H9 (cell line): ENCODE data around the gene RPS6KB1. TPM values are rescaled to one million over a fixed set of nuclear protein-coding genes. Genes with fewer than 3 reads are reported as not detected.

Experiments
- DNase-seq: peaks from one replicate; pipeline ENCODE4 v3.0.0-alpha.2; 2017
- H2AFZ ChIP-seq: one replicate; pipeline ENCODE4 v1.6.1; 2013; ENCODE audit warnings: mild to moderate bottlenecking, low read length, control low read depth, moderate library complexity
- H2AK5ac ChIP-seq: 2 replicates; pipeline ENCODE4 v1.6.1; 2013; ENCODE audit warnings: low read length, control low read depth, mixed read lengths; ENCODE audit not compliant: insufficient read length
- H2BK120ac ChIP-seq: one replicate; pipeline ENCODE4 v1.6.1; 2013; ENCODE audit warnings: low read depth, mild to moderate bottlenecking, low read length, control low read depth, inconsistent platforms; ENCODE audit not compliant: poor library complexity, severe bottlenecking
- H2BK12ac ChIP-seq: 2 replicates; pipeline ENCODE4 v1.6.1; 2013; ENCODE audit warnings: low read length, control low read depth, mixed read lengths, low read depth; ENCODE audit not compliant: insufficient read length
- H2BK15ac ChIP-seq: 2 replicates; pipeline ENCODE4 v1.6.1; 2013; ENCODE audit warnings: low read depth, low read length, control low read depth
- H2BK20ac ChIP-seq: one replicate; pipeline ENCODE4 v1.6.1; 2013; ENCODE audit warnings: low read depth, mild to moderate bottlenecking, low read length, control low read depth, inconsistent platforms; ENCODE audit not compliant: poor library complexity, severe bottlenecking
- H2BK5ac ChIP-seq: 2 replicates; pipeline ENCODE4 v1.6.1; 2013; ENCODE audit warnings: low read length, control low read depth, mixed read lengths; ENCODE audit not compliant: insufficient read length
- H3K14ac ChIP-seq: 2 replicates; pipeline ENCODE4 v1.6.1; 2013; ENCODE audit warnings: low read length, control low read depth; ENCODE audit not compliant: insufficient read depth
- H3K18ac ChIP-seq: 2 replicates; pipeline ENCODE4 v1.6.1; 2013; ENCODE audit warnings: low read depth, mild to moderate bottlenecking, mixed read lengths, low read length, control low read depth; ENCODE audit not compliant: insufficient read length
- H3K23ac ChIP-seq: 2 replicates; pipeline ENCODE4 v1.6.1; 2013; ENCODE audit warnings: low read length, control low read depth, mixed read lengths, low read depth; ENCODE audit not compliant: insufficient read length
- H3K23me2 ChIP-seq: 2 replicates; pipeline ENCODE4 v1.6.1; 2013; ENCODE audit warnings: low read depth, mild to moderate bottlenecking, mixed read lengths, low read length, control low read depth; ENCODE audit not compliant: insufficient read length, poor library complexity, severe bottlenecking
- H3K27ac ChIP-seq: 2 replicates; pipeline ENCODE4 v1.5.1; 2013; ENCODE audit warnings: low read length, control low read depth, mixed read lengths, low read depth; ENCODE audit not compliant: insufficient read length
- H3K27me3 ChIP-seq: 2 replicates; pipeline ENCODE4 v1.6.1; 2013; ENCODE audit warnings: low read length, control low read depth, inconsistent platforms; ENCODE audit not compliant: insufficient read depth
- H3K4ac ChIP-seq: 2 replicates; pipeline ENCODE4 v1.6.1; 2013; ENCODE audit warnings: low read depth, mild to moderate bottlenecking, control low read depth, inconsistent platforms, low read length, moderate library complexity
- H3K4me1 ChIP-seq: 2 replicates; pipeline ENCODE4 v1.6.1; 2013; ENCODE audit warnings: low read length, control low read depth, inconsistent platforms; ENCODE audit not compliant: insufficient read depth
- H3K4me2 ChIP-seq: 2 replicates; pipeline ENCODE4 v1.6.1; 2013; ENCODE audit warnings: low read length, control low read depth, mixed read lengths; ENCODE audit not compliant: insufficient read length, insufficient read depth
- H3K56ac ChIP-seq: 2 replicates; pipeline ENCODE4 v1.6.1; 2013; ENCODE audit warnings: low read depth, mild to moderate bottlenecking, mixed read lengths, low read length, control low read depth; ENCODE audit not compliant: insufficient read length
- H3K79me1 ChIP-seq: 2 replicates; pipeline ENCODE4 v1.6.1; 2013; ENCODE audit warnings: low read depth, mild to moderate bottlenecking, moderate library complexity, low read length, control low read depth, inconsistent platforms; ENCODE audit not compliant: insufficient read depth, poor library complexity, severe bottlenecking
- H3K79me2 ChIP-seq: 2 replicates; pipeline ENCODE4 v1.6.1; 2013; ENCODE audit warnings: low read length, control low read depth, inconsistent platforms; ENCODE audit not compliant: insufficient read depth
- H3K9ac ChIP-seq: 2 replicates; pipeline ENCODE4 v1.6.1; 2013; ENCODE audit warnings: low read length, control low read depth, mixed read lengths; ENCODE audit not compliant: insufficient read length; ENCODE audit errors: extremely low read depth
- H3K9me3 ChIP-seq: one replicate; pipeline ENCODE4 v1.6.1; 2013; ENCODE audit warnings: low read depth, low read length, inconsistent platforms; ENCODE audit not compliant: control insufficient read depth
- H3T11ph ChIP-seq: one replicate; pipeline ENCODE4 v1.6.1; 2013; ENCODE audit warnings: mild to moderate bottlenecking, low read length, control low read depth, inconsistent platforms
- H4K20me1 ChIP-seq: one replicate; pipeline ENCODE4 v1.6.1; 2013; ENCODE audit not compliant: control insufficient read depth, insufficient read length, insufficient read depth
- H4K5ac ChIP-seq: 2 replicates; pipeline ENCODE4 v1.6.1; 2013; ENCODE audit warnings: low read depth, mild to moderate bottlenecking, mixed read lengths, low read length, control low read depth; ENCODE audit not compliant: insufficient read length
- H4K8ac ChIP-seq: replicated peaks from 2 replicates; pipeline ENCODE4 v1.6.1; 2013; ENCODE audit warnings: low read length, control low read depth, mixed read lengths, low read depth; ENCODE audit not compliant: insufficient read length
- H4K91ac ChIP-seq: 2 replicates; pipeline ENCODE4 v1.6.1; 2013; ENCODE audit warnings: low read depth, mild to moderate bottlenecking, moderate library complexity, mixed read lengths, low read length, control low read depth; ENCODE audit not compliant: insufficient read length
- H3K27ac Mint-ChIP-seq, 3 experiments: 2 replicates in 2 of 3; 3 replicates in 1 of 3; pipeline ENCODE4 v1.8.0; 2020 to 2021; ENCODE audit warnings: mixed read lengths in 3 of 3, mild to moderate bottlenecking in 1 of 3, moderate library complexity in 1 of 3
- H3K27me3 Mint-ChIP-seq: 2 replicates; pipeline ENCODE4 v1.8.0; 2021; ENCODE audit warnings: low read depth, mild to moderate bottlenecking, moderate library complexity, mixed read lengths
- H3K36me3 Mint-ChIP-seq, 3 experiments: 2 replicates in 2 of 3; 3 replicates in 1 of 3; pipeline ENCODE4 v1.8.0; 2020 to 2021; ENCODE audit warnings: low read depth in 3 of 3, mixed read lengths in 3 of 3; ENCODE audit not compliant: insufficient read depth in 1 of 3
- H3K4me1 Mint-ChIP-seq, 2 experiments: 2 replicates each; pipeline ENCODE4 v1.8.0; 2020; ENCODE audit warnings: mixed read lengths in 2 of 2
- H3K4me3 Mint-ChIP-seq, 2 experiments: 2 replicates in 1 of 2; 3 replicates in 1 of 2; pipeline ENCODE4 v1.8.0; 2020 to 2021; ENCODE audit warnings: mild to moderate bottlenecking in 2 of 2, mixed read lengths in 2 of 2, moderate library complexity in 1 of 2
- H3K9me3 Mint-ChIP-seq, 2 experiments: 2 replicates in 1 of 2; 3 replicates in 1 of 2; pipeline ENCODE4 v1.8.0; 2020; ENCODE audit warnings: mild to moderate bottlenecking in 2 of 2, mixed read lengths in 2 of 2, moderate library complexity in 1 of 2
- CTCF ChIP-seq: fragments of 200-600 bp; sonication (generic); conservative IDR thresholded peaks from 3 replicates; pipeline ENCODE4 v1.8.0; 2021; ENCODE audit warnings: antibody characterized with exemption, mild to moderate bottlenecking
- WGBS: extraction: QIAGEN DNeasy Blood & Tissue Kit; methylation state at CpG from one replicate; pipeline ENCODE4 v1.1.7; 2013; ENCODE audit warnings: missing lambda C conversion rate, low lambda C conversion rate, mixed read lengths; ENCODE audit not compliant: insufficient read length; ENCODE audit errors: extremely low coverage; 5-methylcytosine and 5-hydroxymethylcytosine counted together
- total RNA-seq: library from RNA; stranded (reverse); gene quantifications from 2 replicates; pipeline ENCODE4 v1.2.1, GENCODE V29; 2021

The RPS6KB1 gene
- total RNA-seq, 1 experiment from 2014 or later = 36.1 TPM

- H3K9me3 ChIP-seq = no peaks in the 10 kb centered on the region
- no peaks in the 10 kb centered on the region for H3K79me2 ChIP-seq
- TF ChIP-seq CTCF = no peak
- no peak overlapping the region for H3K56ac ChIP-seq
- H3K18ac ChIP-seq = peak overlapping the region; percentile 50
- H3K27me3 Mint-ChIP-seq = no peaks in the 10 kb centered on the region
- H2BK12ac ChIP-seq = peak overlapping the region; percentile 79
- H3K9ac ChIP-seq = no peak overlapping the region
- H3K27me3 ChIP-seq = no peaks in the 10 kb centered on the region
- H4K8ac ChIP-seq = no peak overlapping the region
- H3T11ph ChIP-seq = no peak overlapping the region
- no peak overlapping the region for H2BK15ac ChIP-seq
- no peaks in the 10 kb centered on the region for H3K23me2 ChIP-seq
- H3K27ac Mint-ChIP-seq = peak overlapping the region; percentile 71 to 76 (median 71); a peak in 6 of 7 replicates
- no peaks in the 10 kb centered on the region for H4K20me1 ChIP-seq
- no peak overlapping the region for H4K5ac ChIP-seq
- no peak overlapping the region for H2AFZ ChIP-seq
- DNase-seq = peak; percentile 48
- H2BK5ac ChIP-seq = no peak overlapping the region
- H3K4me3 Mint-ChIP-seq = no peak overlapping the region; a peak in 1 of 5 replicates
- H2BK120ac ChIP-seq = no peak overlapping the region
- H3K14ac ChIP-seq = peak overlapping the region; percentile 66; the same call in 1 of the 2 replicates
- no peak overlapping the region for H3K4ac ChIP-seq
- H4K91ac ChIP-seq = no peak overlapping the region
- H3K23ac ChIP-seq = no peak overlapping the region
- H3K4me2 ChIP-seq = no peak overlapping the region
- peak overlapping the region; percentile 42 for H3K27ac ChIP-seq
- no peaks in the 10 kb centered on the region for H3K9me3 Mint-ChIP-seq
- no peaks in the 10 kb centered on the region for H3K79me1 ChIP-seq
- peaks cover 32 to 56% of the 10 kb centered on the region in 2 experiments for H3K4me1 Mint-ChIP-seq
- H2BK20ac ChIP-seq = no peak overlapping the region
- H3K36me3 Mint-ChIP-seq = peaks cover 12 to 14% (median 14%) of the 10 kb centered on the region in 3 experiments; a peak in 6 of 7 replicates
- H2AK5ac ChIP-seq = no peak overlapping the region
- H3K4me1 ChIP-seq = peaks cover 7% of the 10 kb centered on the region
- WGBS = no CpG with 5 or more reads among the region's 7 CpGs
Measured at GRCh38 chr17:59846394-59847165, 46.3 kb upstream of the RPS6KB1 start.
